ENCODE results near the gene SFXN1. TPM values are rescaled to one million over a fixed set of nuclear protein-coding genes. Genes with fewer than 3 reads are reported as not detected.
A peak's percentile ranks its signal among the peaks of the same experiment; 100 is the strongest.
"Not testable (repeated sequence)": the region's sequence is repeated elsewhere in the genome, so short reads cannot be mapped to it uniquely, and the experiment has no call there.

SFXN1 gene
- polyA plus RNA-seq, 3 donors, result 41.2 to 56.9 (median 56.1) TPM

- peak; percentile 69 for DNase-seq
Measured at GRCh38 chr5:175534070-175534932, 55.9 kb downstream of the SFXN1 start.

- DNase-seq, result not testable (repeated sequence)
Measured at GRCh38 chr5:175535331-175535730, 57.0 kb downstream of the SFXN1 start.

DNA sequence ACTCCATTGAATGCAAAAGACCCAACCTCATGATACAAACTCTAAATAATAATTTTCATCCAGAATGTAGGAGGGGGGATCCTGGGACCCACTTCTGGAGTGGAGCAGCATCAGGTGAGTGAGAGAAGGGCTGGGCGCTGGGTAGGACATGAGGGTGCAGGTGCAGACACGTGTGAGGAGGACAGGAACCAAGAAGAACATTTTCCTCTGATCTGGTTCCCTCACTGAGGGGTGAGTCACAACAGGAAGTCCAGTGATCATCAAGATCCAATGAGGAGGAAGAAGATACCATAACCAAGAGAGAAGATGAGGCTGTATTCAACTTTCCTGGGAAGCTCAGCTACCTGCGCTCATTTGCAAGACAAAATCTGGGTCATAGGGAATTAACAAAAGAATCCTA is 57.4 kb downstream of the SFXN1 start:
- DNase-seq, result no peak

DNA sequence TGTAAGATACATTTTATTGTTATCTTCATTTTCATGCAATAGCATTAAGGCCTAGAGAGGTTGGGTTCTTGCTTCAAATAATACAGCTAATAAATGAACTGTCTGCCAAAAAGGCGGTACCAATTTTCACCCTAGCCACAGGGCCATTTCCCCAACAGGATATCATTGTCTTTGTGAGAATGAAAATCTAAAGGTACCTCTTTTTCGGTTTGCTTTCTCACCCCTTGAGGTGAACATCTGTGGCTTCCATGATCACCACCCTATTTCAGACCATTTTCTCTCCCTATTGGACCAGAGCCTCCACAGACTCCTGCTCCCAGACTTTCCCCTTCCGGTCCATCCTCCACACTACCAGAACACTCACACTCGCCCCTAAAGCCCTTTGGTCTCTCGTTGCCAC is 60.2 kb downstream of the SFXN1 start:
- DNase-seq, result no peak

- no peak for DNase-seq
Measured at GRCh38 chr5:175539936-175540335, 61.6 kb downstream of the SFXN1 start.

DNA sequence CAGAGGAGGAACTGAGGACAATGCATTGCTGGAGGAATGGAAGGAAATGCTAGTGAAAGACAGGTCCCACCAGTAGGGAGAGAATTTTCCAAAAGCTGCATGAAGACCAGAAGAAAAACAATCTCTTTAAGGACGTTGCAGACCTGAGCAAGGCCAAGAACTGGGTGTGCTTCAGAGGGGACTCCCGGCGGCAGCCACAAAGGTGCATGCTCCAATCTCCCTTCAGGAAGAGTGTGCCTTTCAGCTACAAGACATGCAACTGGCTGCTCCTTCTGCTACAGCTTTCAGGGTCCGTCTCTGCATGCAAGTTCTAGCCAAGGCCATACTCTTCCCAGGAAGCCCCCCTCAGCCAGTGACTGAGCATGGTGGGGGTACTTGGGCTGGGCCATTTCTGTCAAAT is 62.9 kb downstream of the SFXN1 start:
- no peak for DNase-seq

DNA sequence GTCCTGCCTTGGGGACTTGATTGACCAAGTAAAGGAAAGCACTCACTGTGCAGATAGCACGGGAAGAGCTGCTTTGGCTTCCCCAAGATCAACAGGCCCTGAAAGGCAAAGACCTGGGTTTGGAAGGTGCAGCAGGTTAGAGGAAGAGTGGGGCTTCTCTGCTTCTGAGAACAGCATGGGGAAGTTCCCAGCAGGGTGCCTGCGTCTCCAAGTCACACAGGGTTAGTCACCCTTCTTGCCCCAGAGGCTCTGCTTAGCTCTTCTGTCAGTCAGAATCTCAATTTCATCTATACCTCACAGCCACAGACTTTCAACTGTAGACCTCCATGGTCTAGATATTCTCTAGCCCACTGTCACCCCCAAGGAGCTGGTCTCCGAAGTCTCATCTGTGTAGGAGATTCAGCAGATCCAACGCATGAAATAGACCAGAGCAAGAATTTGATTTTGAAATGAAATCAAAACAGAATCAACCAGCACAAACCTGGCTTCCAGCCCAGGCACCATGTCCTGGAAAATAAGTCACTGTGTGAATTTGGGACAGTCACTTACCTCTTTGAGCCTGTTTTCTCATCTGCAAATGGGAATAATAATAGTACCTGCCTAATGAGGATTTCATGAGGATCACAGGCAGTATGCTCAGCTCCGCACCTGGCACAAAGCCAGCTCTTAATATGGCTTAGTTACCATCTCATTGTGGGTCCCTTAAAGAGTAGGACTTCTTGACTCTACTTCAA is 64.0 kb downstream of the SFXN1 start:
- DNase-seq, result no peak

- DNase-seq, result no peak
Measured at GRCh38 chr5:175542966-175543235, 64.5 kb downstream of the SFXN1 start.

GRCh38 chr5:175544108-175544511 is 65.8 kb downstream of the SFXN1 start:
- no peak for DNase-seq

DNA sequence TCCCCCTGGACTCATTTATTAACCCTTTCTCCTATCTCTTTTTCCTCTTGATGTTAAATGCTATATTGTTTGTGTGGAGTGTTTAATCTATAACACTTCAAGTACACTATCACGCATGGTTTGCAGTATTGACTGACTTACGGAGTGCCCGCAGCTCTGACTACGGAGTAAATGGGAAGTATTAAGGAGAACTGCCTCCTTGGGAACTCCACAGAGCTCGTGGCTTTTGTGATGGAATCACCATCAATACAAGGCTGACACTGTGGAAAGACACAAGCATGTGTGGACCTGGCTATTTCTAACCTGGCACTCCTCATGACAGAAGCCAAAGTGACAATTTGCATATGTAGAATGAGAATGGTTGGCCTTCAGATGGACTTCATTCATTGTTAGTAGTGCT is 66.2 kb downstream of the SFXN1 start:
- no peak for DNase-seq

GRCh38 chr5:175547842-175548241 is 69.5 kb downstream of the SFXN1 start:
- DNase-seq, result no peak

- DNase-seq, result no peak
Measured at GRCh38 chr5:175548626-175549311, 70.4 kb downstream of the SFXN1 start.

GRCh38 chr5:175550055-175550805 is 71.9 kb downstream of the SFXN1 start:
- DNase-seq, result no peak

- no peak for DNase-seq
Measured at GRCh38 chr5:175551266-175551665, 72.9 kb downstream of the SFXN1 start.

GRCh38 chr5:175554296-175554695 is 75.9 kb downstream of the SFXN1 start:
- DNase-seq, result no peak

DNA sequence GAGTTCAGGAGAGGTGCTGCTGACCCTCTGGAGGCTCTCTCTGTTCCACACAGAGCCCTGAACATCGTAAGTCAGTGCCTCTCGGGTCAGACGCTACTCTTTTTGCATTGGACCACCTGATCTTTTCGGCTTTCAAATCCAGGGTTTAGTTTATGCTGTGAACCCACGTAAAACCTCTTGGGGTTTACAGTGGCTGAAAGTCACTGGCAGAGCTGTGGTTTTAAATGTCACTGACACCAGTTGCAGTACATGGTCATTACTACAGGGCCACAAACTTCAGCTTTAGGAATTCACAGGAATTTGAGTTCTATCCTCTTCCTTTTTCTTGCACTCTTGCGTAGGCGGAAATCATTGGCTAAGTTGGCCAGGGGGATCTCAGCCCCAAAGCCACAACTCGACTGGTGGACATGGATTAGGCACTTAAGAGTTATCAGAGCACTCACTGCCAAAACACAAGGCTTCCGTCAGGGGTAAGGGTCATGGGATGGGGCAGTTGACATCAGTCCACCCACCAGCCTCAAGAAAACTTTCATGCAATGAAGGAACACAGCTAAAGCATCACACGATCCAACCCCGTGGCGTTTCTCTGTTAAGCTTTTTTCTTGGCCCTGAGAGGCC is 76.9 kb downstream of the SFXN1 start:
- no peak for DNase-seq

DNA sequence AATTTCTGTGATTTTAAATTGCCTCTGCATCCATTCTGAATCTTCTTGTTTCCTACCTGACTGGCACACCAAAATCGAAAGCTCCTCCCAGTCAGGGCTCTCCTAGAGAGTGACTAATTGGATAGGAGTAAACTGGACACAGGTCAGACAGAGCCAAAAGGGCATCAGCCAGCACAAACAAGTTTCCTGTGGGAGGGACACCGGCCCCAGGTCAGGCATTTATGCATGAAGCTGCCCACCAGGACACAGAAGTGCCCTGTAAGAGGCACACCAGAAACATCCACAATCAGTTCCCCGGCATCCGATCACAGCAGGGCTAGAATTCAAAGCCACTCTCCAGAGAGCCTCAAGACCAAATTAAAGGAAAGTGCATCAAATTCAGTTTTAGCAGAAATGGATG is 78.4 kb downstream of the SFXN1 start:
- DNase-seq, result no peak

DNA sequence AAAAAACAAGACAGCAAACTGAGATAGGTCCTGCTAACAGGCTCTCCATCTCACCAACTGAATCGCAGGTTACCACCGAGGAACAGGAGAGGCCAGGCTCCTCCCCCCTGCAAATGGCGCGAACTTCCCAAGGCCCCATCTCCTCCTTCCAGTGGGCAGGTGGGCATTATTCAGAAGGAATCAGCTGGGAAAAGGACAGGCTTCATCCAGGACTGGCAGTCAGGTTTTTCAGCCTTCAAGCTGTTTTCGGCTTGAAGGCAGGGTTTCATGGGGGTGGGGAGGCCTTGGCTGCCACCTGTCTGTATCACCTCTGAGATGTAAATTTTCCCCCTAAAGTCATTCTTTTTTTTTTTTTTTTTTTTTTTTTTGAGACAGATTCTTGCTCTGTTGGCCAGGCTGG is 79.4 kb downstream of the SFXN1 start:
- no peak for DNase-seq

GRCh38 chr5:175558801-175559480 is 80.6 kb downstream of the SFXN1 start:
- no peak for DNase-seq

DNA sequence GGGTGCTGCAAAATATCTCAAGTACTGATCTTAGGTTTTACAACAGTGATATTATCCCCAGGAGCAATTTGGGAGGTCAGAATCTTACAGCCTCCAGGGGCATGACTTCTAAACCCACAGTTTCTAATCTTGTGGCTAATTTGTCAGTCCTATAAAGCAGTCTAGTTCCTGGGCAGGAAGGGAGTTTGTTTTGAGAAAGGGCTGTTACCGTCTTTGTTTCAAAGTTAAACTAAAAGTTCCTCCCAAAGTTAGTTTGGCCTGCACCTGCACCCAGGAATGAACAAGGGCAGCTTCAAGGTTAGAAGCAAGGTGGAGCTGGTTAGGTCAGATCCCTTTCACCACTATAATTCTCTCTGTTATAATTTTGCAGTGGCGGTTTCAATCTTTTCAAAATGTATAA is 81.7 kb downstream of the SFXN1 start:
- DNase-seq, result peak; percentile 5

DNA sequence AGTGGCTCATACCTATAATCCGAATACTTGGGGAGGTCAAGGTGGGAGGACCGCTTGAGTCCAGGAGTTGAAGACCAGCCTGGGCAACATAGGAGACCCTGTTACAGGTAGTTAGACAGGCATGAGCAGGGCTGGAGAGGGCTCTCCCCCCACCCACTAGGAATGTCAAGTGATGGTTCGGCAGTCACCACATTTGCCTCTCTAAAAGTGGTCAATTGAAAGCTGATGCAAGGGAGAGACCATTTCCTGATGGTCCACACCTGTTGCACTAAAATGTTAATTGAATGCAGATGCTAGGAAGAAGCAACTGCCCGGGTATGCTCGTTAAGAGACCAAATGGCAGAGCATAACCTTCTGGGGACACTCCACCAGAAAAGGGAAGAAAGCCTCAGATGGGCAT is 82.7 kb downstream of the SFXN1 start:
- no peak for DNase-seq
